Embryonic facial prominence (tissue), 1 donor: ENCODE results near the gene CLEC3A.
"Not testable (repeated sequence)": the region's sequence is repeated elsewhere in the genome, so short reads cannot be mapped to it uniquely, and the experiment has no call there.

Experiments used
- DNase-seq: peaks from one replicate; pipeline ENCODE4 v3.0.0-alpha.2; 2016; ENCODE audit errors: extremely low spot score

Gene CLEC3A

GRCh38 chr16:78028018-78028417 is 5.7 kb downstream of the CLEC3A start:
- no peak for DNase-seq

GRCh38 chr16:78034530-78034929 is 12.2 kb downstream of the CLEC3A start:
- no peak for DNase-seq

GRCh38 chr16:78035012-78035411 is 12.7 kb downstream of the CLEC3A start:
- DNase-seq: no peak

GRCh38 chr16:78040396-78040795 is 18.0 kb downstream of the CLEC3A start:
- no peak for DNase-seq

GRCh38 chr16:78045865-78046581 is 23.7 kb downstream of the CLEC3A start:
- DNase-seq: peak; percentile 11

GRCh38 chr16:78048319-78048718 is 26.0 kb downstream of the CLEC3A start:
- no peak for DNase-seq

GRCh38 chr16:78050734-78051400 is 28.5 kb downstream of the CLEC3A start:
- DNase-seq: no peak

- DNase-seq: no peak
Observed at GRCh38 chr16:78057803-78058564, 35.6 kb downstream of the CLEC3A start.

GRCh38 chr16:78059806-78060205 is 37.5 kb downstream of the CLEC3A start:
- not testable (repeated sequence) for DNase-seq

- no peak for DNase-seq
Observed at GRCh38 chr16:78060295-78060694, 37.9 kb downstream of the CLEC3A start.

- no peak for DNase-seq
Observed at GRCh38 chr16:78060809-78061208, 38.5 kb downstream of the CLEC3A start.

GRCh38 chr16:78065319-78065718 is 43.0 kb downstream of the CLEC3A start:
- no peak for DNase-seq

- DNase-seq: no peak
Observed at GRCh38 chr16:78069913-78070312, 47.6 kb downstream of the CLEC3A start.

- no peak for DNase-seq
Observed at GRCh38 chr16:78072275-78072674, 49.9 kb downstream of the CLEC3A start.

GRCh38 chr16:78075800-78076199 is 53.5 kb downstream of the CLEC3A start:
- DNase-seq: no peak

- DNase-seq: no peak
Observed at GRCh38 chr16:78081341-78081740, 59.0 kb downstream of the CLEC3A start.
